ENCODE data around the gene FAR2. TPM values are rescaled to one million over a fixed set of nuclear protein-coding genes. Genes with fewer than 3 reads are reported as not detected.

FAR2 gene
- total RNA-seq, 1 experiment from 2014 or later: 11.0 TPM

GRCh38 chr12:29211696-29212095, 62.6 kb downstream of the FAR2 start:
- no peak overlapping the region for H3K4me2 ChIP-seq
- H3K27me3 ChIP-seq (ENCODE audit: insufficient read depth, low read depth): no peaks in the 10 kb centered on the region
- no peaks in the 10 kb centered on the region for H3K9me2 ChIP-seq (ENCODE audit: insufficient read depth)
- H4K20me1 ChIP-seq (ENCODE audit: insufficient read depth): no peaks in the 10 kb centered on the region
- no peak overlapping the region for H3K27ac ChIP-seq
- DNase-seq: no peak
- H3K9me3 ChIP-seq (ENCODE audit: insufficient read depth, low read depth): no peaks in the 10 kb centered on the region
- H3K4me1 ChIP-seq (replicated peaks; ENCODE audit: insufficient read depth): no peaks in the 10 kb centered on the region
- ChIA-PET CTCF (no interaction called here), POLR2A (ENCODE audit: unreplicated experiment) (no interaction called here)
- no peaks in the 10 kb centered on the region for H3K79me2 ChIP-seq (ENCODE audit: low read depth)
- H3K4me3 ChIP-seq: no peak overlapping the region
- no peak overlapping the region for H2AFZ ChIP-seq
- no peak for TF ChIP-seq EZH2 (IDR thresholded peaks at IDR 0.05; ENCODE audit: low read depth)
- no peak for TF ChIP-seq CTCF (conservative IDR thresholded peaks at IDR 0.05)
- intact Hi-C loops (cut with micrococcal nuclease; ENCODE audit: unreplicated experiment): no loop called here
- H3K36me3 ChIP-seq (ENCODE audit: low read depth): no peaks in the 10 kb centered on the region
- BruUV-seq (replicated peaks): no TSS peak
- no peaks in the 10 kb centered on the region for H3F3A ChIP-seq (ENCODE audit: insufficient read depth, low read depth)

GRCh38 chr12:29212682-29213403, 63.8 kb downstream of the FAR2 start:
- intact Hi-C loops (cut with micrococcal nuclease; ENCODE audit: unreplicated experiment): no loop called here
- H3K9me3 ChIP-seq (ENCODE audit: insufficient read depth, low read depth): no peaks in the 10 kb centered on the region
- H3K27ac ChIP-seq: no peak overlapping the region
- H4K20me1 ChIP-seq (ENCODE audit: insufficient read depth): no peaks in the 10 kb centered on the region
- no peak for DNase-seq
- TF ChIP-seq CTCF (conservative IDR thresholded peaks at IDR 0.05) (no peak), EZH2 (IDR thresholded peaks at IDR 0.05; ENCODE audit: low read depth) (no peak)
- no peak overlapping the region for H3K4me3 ChIP-seq
- H3K9me2 ChIP-seq (ENCODE audit: insufficient read depth): no peaks in the 10 kb centered on the region
- H3K27me3 ChIP-seq (ENCODE audit: insufficient read depth, low read depth): no peaks in the 10 kb centered on the region
- H3K36me3 ChIP-seq (ENCODE audit: low read depth): no peaks in the 10 kb centered on the region
- BruUV-seq (replicated peaks): no TSS peak
- POLR2A ChIA-PET (ENCODE audit: unreplicated experiment): interaction anchor here (0.7 kb wide), 1 partner anchor 513 kb away, joined by 5 read pairs; no protein-coding TSS in a partner anchor
- no peaks in the 10 kb centered on the region for H3F3A ChIP-seq (ENCODE audit: insufficient read depth, low read depth)
- H3K79me2 ChIP-seq (ENCODE audit: low read depth): no peaks in the 10 kb centered on the region
- no peak overlapping the region for H2AFZ ChIP-seq
- CTCF ChIA-PET: interaction anchor here (0.6 kb wide), 1 partner anchor 203 kb away, joined by 5 read pairs; no protein-coding TSS in a partner anchor
- no peak overlapping the region for H3K4me2 ChIP-seq
- H3K4me1 ChIP-seq (replicated peaks; ENCODE audit: insufficient read depth): no peaks in the 10 kb centered on the region

DNA sequence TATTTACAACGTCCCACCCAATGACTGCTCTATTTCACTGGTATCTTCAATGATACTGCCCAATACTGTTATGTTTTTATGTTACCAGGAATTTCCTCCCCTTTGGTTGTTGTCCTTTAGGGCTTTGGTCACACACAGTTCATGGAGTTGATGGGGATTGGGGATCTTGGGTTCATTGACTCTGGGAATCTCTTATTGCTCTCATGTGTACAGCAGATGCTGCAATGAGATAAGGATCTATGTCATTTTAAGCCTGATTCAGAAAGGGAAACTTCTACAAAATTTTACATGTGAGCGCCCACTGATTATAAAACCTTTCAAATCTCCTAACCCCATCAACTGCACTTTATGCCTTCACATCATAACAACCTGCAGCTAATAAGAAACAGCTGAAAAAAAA, 67.2 kb downstream of the FAR2 start:
- Histone ChIP-seq H3F3A (ENCODE audit: insufficient read depth, low read depth) (no peaks in the 10 kb centered on the region), H3K27me3 (ENCODE audit: insufficient read depth, low read depth) (no peaks in the 10 kb centered on the region), H3K4me2 (no peak overlapping the region), H3K27ac (no peak overlapping the region), H4K20me1 (ENCODE audit: insufficient read depth) (no peaks in the 10 kb centered on the region), H3K9me3 (ENCODE audit: insufficient read depth, low read depth) (no peaks in the 10 kb centered on the region), H3K36me3 (ENCODE audit: low read depth) (no peaks in the 10 kb centered on the region), H2AFZ (no peak overlapping the region), H3K9me2 (ENCODE audit: insufficient read depth) (no peaks in the 10 kb centered on the region), H3K79me2 (ENCODE audit: low read depth) (no peaks in the 10 kb centered on the region), H3K4me1 (replicated peaks; ENCODE audit: insufficient read depth) (0 out of 2 replicates have a peak, but pooled peaks cover 3% of the 10 kb centered on the region), H3K4me3 (no peak overlapping the region)
- ChIA-PET CTCF (no interaction called here), POLR2A (ENCODE audit: unreplicated experiment) (interaction anchor here (0.6 kb wide), 1 partner anchor 645 kb away, joined by 4 read pairs; no protein-coding TSS in a partner anchor)
- intact Hi-C loops (cut with micrococcal nuclease; ENCODE audit: unreplicated experiment): no loop called here
- BruUV-seq (replicated peaks): no TSS peak
- TF ChIP-seq CTCF (conservative IDR thresholded peaks at IDR 0.05): no peak
- TF ChIP-seq EZH2 (IDR thresholded peaks at IDR 0.05; ENCODE audit: low read depth): no peak
- no peak for DNase-seq
